Stimulated activated naive CD4-positive, alpha-beta T cell treated with Interleukin-2 at 50 U/mL for 16 hours (primary cell): ENCODE measurements around the gene CDH23.
"Not testable (repeated sequence)": the region's sequence is repeated elsewhere in the genome, so short reads cannot be mapped to it uniquely, and the experiment has no call there.

ENCODE experiments used
- DNase-seq: peaks from one replicate; lab custom pipeline; 2025; lab: John Stamatoyannopoulos, UW

Gene CDH23

DNA sequence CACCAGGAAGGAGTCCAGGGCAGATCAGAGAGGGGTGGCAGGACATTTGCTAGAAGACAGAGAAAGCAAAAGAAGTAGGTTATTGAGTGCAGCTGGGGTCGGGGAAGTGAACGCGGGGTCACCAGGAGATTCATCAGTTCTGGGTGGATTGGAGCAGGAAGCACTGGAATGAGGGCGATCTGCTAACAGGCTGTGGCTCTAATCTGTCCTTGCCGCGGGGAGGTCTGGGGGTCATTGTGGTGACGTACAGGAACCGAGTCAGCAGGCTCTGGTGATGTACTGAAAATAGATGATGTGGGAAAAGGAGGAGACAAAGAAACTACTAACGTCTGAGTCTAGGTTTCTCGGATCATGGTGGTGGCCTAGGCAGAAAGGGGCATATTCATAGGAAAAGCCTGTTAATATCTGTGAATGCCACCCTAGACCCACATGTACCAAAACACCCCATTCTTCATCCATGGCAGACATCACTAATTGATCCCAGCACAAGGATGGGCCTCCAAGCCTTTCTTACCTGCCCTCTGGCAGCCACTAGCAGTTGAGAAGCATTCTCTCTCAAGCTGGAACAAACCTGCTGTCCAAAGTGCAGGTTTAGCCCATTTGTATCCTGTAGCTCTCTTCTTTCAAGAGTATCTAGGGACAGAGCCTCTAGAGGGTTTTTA is 188.3 kb downstream of the CDH23 start:
- no peak for DNase-seq

DNA sequence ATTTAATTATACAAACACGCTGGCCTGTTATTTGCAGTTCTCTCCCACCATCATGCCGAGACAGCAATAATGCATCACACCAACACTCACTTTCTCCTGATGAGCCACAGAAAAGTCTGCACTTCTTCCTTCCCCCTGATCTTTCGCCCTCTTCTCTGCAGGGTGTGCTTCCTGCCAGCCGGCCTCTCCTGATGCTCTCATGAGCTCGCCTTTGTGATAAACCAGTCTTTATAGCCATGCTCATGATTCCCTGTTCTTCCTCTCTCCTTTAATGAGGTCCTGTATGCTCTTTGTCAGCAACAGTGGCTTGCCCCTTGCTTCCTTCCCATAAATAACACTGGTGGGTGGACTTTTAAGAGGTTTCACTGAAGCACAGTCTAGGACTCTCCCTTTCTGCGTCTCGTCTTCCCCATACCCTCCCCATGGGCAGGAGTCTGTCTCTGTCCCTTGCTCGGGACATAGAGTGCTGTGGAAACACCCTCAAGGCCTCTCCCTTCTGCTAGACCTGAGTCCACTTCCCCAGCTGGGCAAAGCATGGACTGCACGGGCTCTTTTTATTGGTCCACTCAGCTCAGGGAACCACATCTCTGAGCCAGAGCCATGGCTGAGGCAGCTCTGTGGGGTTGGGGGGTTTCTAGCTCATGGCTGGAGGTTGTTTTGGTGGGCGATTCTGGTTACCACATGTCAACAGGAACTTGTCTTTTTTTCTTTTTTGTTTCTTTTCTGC is 189.0 kb downstream of the CDH23 start:
- DNase-seq = no peak

DNA sequence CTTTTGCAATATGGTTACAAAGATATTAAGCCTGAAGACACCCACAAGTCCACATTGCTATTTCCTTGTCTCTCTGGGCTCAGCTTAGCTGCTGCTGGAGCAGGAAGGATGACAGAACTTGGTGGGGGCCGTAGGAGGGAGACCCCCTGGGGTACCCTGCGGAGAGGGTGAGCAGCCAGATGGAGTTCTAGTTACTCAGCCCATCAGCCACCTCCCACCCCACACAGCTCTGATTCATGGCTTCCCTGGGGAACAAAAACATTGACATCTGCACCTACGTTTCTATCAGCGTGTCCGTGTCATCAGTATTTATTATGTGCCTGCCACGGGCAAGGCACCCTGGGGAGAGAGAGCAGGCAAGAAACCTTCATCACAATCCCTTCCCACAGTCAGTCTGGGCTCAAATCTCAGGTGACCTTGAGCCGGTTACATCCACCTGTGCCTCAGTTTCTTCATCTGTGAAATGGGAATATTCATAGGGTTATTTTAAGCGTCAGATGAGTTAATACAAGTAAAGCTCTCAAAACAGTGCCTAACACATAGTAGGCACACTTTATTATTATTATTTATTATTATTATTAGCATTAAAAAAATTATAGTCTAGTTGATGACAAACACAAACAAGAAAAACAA is 191.3 kb downstream of the CDH23 start:
- DNase-seq = no peak

DNA sequence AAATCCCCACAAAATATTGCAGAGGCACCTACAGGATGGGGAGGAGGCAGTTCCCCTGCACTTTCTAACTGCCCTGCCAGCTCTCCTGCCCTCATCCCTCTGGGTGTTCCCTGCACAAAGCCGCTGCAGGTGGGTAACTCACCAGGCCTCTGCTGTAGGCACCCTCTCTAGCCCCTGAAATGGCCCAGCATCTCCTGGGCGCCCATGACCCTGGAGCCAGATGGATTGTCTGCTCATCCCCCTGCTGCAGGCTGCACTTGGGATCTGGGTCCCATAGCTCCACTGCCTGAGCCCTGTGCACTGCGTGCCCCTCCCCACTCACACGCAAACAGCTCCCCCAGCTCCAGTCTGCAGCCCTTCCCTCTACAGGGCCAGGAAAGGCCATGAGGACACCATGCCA is 192.0 kb downstream of the CDH23 start:
- DNase-seq = no peak

DNA sequence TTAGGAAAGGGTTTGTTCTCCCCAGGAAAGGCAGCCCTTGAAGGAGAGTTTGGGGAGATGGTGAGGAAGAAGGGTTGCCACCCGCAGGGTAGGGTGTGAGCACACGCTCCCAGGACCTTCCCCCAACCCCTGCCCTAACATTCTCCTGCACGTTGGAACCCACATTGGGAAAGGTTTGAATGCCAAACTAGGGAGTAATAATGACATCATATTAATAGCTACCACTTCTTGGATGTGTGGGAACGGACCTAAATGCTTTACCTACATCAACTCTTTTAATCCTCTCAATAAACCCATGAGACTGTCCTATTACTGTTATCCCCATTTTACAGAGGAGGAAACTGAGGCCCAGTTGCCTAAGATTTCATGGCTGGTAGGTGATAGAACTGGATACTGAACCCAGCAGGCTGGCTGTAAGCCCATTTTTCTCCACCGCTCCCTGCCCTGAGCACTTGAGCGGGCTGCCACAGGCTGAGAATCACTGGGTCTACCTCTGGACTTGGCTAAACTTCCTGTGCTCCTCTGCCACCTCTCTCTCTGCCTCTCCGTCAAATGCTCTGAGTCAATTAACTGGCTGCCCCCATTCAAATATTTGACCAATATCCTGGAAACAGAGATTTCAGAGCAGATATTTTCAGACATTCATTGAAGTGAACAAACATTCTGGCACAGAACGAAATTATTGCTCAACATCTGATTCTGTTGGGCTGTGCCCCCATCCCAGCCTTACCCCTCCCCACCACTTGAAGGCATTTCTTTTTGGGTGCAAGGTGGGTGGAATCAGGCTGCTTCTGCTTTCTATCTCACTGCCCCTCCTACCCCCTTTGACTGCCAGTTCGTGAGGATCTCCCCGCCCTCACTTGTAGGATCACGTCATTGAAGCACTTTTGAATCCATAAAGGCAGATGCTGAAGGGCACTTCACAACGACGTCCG is 193.2 kb downstream of the CDH23 start:
- DNase-seq = no peak

DNA sequence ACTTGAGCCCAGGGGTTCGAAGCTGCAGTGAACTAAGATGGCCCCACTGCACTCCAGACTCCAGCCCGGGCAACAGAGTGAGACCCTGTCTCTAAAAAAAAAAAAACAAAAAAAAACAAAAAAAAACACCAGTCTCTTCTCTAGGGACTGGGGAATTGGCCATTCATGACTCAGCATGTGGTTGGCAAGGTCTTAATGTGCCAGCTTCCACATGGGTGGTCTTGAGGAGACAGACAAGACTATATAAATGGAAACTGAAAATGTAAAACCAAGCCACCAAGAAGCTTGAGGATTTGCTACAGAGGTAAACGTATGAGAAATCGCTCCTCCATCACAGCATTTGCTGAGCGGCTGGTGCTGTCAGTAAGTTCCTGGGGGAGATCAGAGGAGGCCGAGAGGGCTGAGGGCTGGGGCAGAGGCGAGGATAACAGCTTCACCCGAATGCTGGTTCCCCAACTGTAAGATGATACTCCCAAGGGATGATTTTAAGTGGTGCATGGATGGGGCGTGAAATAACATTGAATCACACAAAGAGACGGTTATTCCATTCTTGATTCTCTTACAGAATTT is 194.1 kb downstream of the CDH23 start:
- DNase-seq = no peak

DNA sequence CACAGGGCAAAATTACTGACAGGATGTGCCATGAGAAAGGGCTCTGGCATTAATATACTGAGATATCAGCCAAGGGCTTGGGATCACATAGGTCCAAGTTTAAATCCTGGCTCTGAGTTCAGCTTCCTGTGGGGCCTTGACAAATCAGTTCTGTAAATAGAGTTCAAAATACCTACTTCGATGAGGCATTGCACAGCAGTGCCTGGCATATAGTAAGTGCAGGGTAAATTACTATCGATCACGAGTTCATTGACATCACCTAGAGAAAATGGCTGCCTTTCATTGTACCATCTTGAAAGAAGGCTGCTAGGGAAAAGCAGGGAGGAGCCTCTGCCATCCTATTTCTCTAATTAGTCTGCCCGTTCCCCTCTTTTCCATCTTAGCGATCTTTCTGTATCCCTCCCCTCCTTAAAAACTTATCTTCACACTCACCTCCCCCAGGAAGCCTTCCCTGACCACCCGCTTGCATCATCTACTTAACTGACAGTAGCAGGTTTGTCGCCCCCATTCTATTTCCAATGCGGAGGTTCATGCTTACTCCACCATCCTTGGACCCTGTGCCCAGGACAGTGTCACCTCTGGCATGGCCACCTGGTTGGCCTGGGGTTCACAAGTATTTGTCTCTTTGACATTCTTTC is 198.3 kb downstream of the CDH23 start:
- DNase-seq = no peak

DNA sequence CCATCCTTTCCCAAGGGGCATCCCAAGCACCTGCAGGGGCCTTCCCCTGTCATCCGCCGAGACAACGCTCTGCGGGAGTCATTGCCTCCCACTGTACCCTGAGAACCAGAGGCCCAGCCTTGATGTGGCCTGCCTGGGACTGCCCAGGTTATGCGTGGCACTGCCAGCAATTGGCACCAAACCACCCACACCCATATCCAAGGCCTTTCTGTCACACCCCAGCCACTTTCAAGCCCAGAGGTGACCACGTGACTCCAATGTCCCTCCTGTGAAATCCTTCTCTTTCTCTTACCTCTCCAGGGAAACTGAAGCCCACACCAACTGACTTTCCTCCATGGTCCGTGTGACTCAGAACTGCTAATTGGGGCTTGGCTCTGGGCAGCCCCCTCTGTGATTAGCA is 198.9 kb downstream of the CDH23 start:
- no peak for DNase-seq

DNA sequence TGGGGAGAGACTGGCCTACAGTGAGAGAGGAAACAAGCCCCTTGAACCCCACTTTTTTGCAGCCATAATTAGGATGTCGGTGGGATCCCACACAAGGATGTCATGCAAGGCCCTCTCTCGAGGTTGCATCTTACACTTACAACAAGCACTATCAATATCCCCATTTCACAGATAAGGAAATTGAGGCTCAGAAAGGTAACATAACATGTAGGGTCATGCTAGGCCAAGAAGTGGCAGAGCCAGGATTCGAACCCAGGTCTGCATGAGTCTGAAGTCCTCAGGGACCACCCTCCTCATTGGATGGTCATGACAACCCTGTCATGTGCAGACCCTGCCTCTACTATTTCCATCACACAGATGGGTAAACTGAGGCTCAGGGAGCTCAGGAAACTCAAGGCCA is 199.4 kb downstream of the CDH23 start:
- no peak for DNase-seq

DNA sequence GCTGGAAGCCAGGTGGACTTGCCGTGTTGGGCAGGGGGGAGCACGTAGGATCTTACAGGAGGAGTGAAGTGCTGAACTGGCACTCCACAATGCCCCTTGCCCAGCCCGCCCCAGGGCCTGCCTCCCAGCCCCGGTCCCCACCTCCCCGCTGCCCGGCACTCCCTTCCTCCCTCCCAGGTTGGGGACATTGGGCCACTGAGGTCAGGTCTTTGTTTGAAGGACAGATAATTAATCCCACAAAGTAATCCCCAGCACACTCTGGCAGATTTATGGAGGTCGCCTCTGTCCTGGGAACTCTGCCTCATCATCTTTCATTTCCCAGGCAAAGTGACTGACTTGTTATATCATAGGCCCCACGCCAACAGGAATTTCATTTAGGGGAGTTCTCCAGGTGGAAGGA is 200.0 kb downstream of the CDH23 start:
- DNase-seq = no peak

DNA sequence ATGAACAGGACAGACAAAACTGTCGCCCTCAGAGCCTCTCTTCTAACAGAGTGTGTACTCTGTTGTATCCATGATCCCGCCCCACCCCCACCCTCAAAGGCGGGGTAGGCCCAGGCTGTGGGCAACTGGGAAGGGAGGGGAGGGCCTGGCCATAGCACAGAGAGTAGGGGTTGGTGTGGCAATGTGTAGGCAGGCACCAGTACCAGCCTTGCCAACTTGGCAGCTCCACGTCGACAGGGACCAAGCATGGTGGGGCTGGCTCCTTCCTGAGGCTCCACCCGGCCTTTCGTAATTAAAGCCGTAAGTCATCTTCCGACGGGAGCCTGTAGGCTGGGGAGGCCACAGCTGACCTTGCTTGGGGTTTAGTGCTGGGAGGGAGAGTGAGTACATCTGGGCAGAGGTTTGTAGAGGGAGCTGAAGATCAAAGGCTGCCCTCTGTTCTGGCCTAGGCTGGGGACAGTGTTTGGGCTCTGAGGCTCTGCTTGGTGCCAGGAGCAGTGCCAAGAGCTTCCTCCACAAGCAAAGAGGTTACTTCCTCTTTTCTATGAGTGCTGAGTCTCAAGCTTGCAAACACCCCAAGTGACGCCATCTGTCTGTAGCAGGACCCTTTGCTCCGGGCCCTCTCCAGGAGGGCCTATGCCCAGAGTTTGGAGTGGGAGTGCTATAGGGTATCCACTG is 201.2 kb downstream of the CDH23 start:
- DNase-seq = no peak

DNA sequence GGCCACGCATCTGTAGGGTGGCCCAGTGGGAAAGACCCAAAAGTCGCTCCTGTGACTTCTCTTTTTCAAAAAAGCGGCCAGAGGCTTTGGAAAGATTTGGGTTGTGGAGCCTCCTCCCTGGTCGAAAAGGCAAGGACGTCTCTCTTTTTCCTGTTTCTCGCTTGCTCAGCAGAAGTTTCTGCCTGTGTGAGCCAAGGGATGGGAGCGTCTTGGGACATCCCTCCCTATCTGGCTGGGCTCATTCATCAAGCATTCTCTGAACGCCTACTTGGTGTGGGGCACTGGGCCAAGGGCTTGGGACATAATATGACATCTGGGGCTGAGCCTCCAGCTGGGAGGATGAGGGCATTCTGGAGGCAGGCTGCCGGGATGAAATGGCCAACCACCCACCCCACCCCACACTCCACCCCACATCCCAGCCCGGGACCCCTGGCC is 201.9 kb downstream of the CDH23 start:
- DNase-seq = no peak

DNA sequence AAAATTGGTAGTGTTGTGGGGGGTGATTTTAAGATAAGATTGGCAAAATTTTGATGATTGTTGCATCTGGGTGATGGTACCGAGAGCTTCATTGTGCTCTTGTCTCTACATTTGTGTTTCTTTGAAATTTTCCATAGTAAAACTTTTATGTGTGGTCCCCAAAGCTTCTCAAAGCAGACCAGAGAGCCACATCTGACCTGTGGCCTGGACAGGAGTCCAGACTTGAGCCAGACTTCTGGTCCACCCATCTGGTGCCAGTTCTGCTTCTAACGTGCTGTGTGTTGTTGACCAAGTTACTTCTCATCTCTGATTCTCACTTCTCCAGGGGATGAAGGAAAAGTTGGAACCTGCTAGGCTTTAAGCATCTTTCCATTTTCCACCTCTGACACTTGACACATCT is 202.8 kb downstream of the CDH23 start:
- DNase-seq = no peak

DNA sequence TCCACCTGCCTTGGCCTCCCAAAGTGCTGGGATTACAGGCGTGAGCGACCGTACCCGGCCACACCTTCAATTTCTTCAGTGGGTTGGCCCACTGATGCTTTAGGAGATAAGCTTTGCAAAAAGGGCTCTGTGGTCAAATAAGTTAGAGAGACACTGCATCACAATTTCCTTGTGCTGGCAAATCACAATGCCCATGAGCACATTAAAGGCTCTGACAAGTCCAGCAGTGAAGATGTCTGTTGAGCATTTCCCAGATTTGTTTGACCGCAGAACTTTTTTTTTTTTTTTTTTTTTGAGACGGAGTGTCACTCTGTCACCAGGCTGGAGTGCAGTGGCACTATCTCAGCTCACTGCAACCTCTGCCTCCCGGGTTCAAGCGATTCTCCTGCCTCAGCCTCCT is 203.5 kb downstream of the CDH23 start:
- DNase-seq = not testable (repeated sequence)

DNA sequence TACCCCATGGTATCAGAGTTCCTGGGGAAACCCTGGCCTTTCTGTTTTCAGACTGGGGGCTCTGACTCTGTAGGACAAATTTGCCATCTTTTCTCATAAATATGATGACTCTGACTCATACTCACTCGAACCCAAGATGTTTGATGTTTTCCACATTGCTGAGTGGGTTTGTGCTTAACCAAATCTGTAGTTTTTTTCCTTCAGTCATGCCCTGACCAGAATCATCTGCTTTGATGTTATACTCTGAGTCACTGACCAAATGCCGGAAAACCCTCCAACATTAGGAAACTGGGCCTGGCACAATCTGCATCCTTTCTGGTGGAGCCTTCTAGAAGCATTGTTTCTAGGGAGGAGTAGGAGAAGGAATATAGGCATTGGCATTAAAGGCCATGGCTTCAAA is 204.1 kb downstream of the CDH23 start:
- no peak for DNase-seq

DNA sequence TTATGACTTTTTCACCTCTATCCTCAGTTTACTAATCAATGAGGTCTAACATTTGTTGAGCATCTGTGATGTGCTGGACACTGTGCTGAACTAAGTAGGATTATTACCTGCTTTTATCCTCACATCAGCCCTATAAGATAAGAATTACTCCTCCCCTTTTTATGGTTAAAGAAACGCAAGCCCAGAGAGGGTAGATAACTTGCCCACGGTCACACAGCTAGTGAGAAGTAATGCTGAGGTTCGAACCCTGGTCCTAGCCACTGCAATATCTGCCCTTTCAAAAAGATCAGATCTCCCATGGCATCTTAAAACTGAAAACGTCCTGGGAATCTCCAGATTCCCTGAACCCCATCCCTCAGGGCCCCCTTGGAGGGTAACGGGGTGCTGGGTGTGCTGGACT is 204.6 kb downstream of the CDH23 start:
- DNase-seq = no peak

DNA sequence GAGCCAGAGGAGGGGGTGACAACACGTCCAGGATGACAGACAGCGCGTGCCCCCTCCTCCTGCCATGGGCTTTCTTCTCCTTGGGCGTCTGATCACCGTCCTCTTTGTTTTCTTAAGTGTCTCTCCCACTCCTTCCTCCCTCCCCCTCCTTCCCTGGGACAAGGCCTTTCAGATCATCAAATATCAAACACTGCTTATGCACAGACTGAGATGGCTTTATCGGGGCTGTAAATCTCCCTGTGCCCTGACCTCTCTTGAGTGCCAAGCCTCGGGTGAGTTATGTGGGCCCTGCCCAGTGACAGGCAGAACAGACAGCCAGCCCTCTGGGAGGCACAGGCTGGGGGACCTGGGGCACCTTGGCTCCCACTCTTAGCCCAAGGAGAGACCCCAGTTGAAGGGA is 206.4 kb downstream of the CDH23 start:
- DNase-seq = no peak

DNA sequence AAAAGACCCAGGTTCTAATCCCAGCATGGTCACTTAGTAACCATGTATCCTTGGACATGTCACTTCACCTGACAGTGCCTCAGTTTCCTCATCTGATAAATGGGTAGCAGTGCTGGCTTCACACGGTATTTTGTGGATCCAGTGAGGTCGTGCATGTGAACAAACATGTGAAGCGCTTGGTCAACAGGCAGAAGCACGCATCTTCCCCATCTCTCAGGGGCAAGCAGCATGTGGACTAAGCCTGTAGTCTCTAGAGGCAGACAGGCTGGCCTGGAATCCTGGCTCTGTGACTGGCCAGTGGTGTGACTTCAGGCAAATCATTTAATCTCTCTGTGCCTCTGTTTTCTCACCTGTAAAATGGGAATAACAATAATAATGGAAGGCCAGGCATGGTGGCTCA is 207.0 kb downstream of the CDH23 start:
- no peak for DNase-seq

DNA sequence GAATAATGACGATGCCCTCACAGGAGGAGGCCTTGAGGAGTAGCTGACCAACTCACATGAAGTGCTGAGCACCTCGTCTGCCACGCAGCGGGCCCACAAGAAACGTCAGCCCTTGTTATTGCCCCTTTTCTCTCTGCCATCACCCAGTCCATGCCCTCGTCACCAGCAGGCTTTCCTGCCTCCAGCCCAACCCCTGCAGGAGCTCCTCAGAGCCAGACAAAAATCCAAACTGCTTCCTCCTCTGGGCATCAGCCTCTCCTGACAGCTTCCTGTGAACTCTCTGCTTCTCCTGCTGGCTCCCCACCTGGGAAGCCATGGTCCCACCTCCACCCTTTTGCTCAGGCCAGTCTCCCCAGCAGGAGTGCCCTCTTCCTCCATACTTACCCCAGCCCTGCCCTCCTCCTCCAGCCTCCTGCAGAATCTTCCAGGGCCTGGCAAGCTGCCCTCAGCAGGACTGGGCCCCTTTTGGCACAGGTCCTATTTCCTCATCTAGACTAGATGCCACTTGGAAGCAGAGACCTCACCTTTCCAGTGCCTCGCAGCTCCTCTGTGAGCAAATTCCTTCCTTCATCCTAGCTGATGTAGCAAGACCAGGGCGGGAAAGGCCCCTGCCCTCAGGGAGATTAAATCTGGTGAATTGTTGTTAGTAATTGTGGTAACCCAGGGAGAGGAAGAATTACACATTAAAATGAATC is 207.8 kb downstream of the CDH23 start:
- no peak for DNase-seq

DNA sequence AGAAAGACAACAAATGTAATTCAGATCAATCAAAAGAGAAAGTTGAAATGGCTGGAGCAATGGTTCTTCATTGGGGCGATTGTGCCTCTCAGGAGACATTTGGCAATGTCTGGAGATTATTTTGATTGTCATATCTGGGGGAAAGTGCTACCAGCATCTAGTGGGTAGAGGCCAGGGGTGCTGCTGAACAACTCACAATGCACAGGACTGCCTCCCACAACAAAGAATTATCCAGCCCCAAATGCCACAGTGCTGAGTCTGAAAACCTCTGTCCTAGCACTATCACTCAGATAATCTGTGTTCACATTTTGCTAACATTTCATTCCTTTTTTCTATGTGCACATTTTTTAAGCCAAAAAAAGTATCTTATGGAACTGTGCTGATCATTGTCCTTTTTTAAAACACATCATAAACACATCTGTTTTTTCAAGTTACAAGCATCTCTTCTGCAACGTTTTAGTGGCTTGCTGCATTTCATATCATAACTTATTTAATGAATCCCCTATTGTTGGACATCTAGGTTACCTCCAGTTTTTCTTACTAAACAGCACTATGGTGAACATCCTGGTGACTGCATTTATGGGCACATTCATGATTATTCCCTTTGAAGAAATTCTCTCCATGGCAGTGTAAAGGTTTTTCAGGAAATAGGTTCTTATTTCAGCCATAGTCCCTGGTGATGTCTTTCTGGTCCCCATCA is 208.7 kb downstream of the CDH23 start:
- DNase-seq = no peak
